Right lobe of liver (tissue), 4 donors: ENCODE measurements around the gene RIMS1.

Experiments used
- CTCF ChIP-seq, 4 donors: fragments of 200-600 bp in 3 of 4; fragments of 450-650 bp in 1 of 4; IDR thresholded peaks; one replicate each; pipeline versions ENCODE4 v1.5.1 to v1.8.0; 2016 to 2022; ENCODE audit warnings: antibody characterized with exemption in 4 of 4, mild to moderate bottlenecking in 2 of 4
- POLR2A ChIP-seq: fragments of 450-650 bp; IDR thresholded peaks from one replicate; pipeline ENCODE4 v1.6.1; 2017; ENCODE audit warnings: antibody characterized with exemption, mild to moderate bottlenecking
- donor health status: DM: no; HTN: no; CAD: no.
- donor health status: DM: no; HTN: no; CAD: no.
- donor health status: DM: no; HTN: yes; CAD: no.

- TF ChIP-seq POLR2A (no peak), CTCF (IDR thresholded peaks at IDR 0.05) (no peak)
Measured at GRCh38 chr6:72350296-72350881, 464.0 kb downstream of the RIMS1 start.
